ENCODE data around the gene NAALADL2. TPM values are rescaled to one million over a fixed set of nuclear protein-coding genes. Genes with fewer than 3 reads are reported as not detected.
A peak's percentile ranks its signal among the peaks of the same experiment; 100 is the strongest.

NAALADL2 gene
- total RNA-seq, 4 donors from 2014 or later: 10.3 to 16.7 (median 10.9) TPM

- H3K9me3 ChIP-seq: no peaks in the 10 kb centered on the region
- no peaks in the 10 kb centered on the region for H3K36me3 ChIP-seq
- H3K27me3 ChIP-seq: no peaks in the 10 kb centered on the region
- TF ChIP-seq POLR2A (IDR thresholded peaks at IDR 0.05): no peak
- no peak for TF ChIP-seq EP300 (IDR thresholded peaks at IDR 0.05)
- TF ChIP-seq, protein P1, sequence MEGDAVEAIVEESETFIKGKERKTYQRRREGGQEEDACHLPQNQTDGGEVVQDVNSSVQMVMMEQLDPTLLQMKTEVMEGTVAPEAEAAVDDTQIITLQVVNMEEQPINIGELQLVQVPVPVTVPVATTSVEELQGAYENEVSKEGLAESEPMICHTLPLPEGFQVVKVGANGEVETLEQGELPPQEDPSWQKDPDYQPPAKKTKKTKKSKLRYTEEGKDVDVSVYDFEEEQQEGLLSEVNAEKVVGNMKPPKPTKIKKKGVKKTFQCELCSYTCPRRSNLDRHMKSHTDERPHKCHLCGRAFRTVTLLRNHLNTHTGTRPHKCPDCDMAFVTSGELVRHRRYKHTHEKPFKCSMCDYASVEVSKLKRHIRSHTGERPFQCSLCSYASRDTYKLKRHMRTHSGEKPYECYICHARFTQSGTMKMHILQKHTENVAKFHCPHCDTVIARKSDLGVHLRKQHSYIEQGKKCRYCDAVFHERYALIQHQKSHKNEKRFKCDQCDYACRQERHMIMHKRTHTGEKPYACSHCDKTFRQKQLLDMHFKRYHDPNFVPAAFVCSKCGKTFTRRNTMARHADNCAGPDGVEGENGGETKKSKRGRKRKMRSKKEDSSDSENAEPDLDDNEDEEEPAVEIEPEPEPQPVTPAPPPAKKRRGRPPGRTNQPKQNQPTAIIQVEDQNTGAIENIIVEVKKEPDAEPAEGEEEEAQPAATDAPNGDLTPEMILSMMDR (IDR thresholded peaks at IDR 0.05): no peak
- peaks cover 0 to 17% (median 0%) of the 10 kb centered on the region in 4 donors for H3K4me1 ChIP-seq
- no peak overlapping the region for H3K4me3 ChIP-seq
- H3K27ac ChIP-seq: no peak overlapping the region
- 32 to 42% methylated on average over 8 of the region's 8 CpGs for WGBS, 2 donors
- no peak for DNase-seq (ENCODE audit: low spot score in 2 of 2)
These were observed 572.0 kb downstream of the NAALADL2 start for GRCh38 chr3:175430983-175431773.

- no peak for DNase-seq (ENCODE audit: low spot score in 2 of 2)
- TF ChIP-seq POLR2A (IDR thresholded peaks at IDR 0.05) (no peak), EP300 (IDR thresholded peaks at IDR 0.05) (no peak)
- TF ChIP-seq, protein P1 (IDR thresholded peaks at IDR 0.05): no peak
- H3K9me3 ChIP-seq: peaks cover 0 to under 1% (median 0%) of the 10 kb centered on the region in 4 donors
- peaks cover 0 to 17% (median 0%) of the 10 kb centered on the region in 4 donors for H3K4me1 ChIP-seq
- H3K27me3 ChIP-seq: no peaks in the 10 kb centered on the region
- peak overlapping the region in 1 of 4 donors; percentile 4 for H3K27ac ChIP-seq
- WGBS, 2 donors: 52 to 54% methylated on average over 4 of the region's 4 CpGs
- no peaks in the 10 kb centered on the region for H3K36me3 ChIP-seq
- no peak overlapping the region for H3K4me3 ChIP-seq
These were observed 573.4 kb downstream of the NAALADL2 start for GRCh38 chr3:175432376-175433025.

DNA sequence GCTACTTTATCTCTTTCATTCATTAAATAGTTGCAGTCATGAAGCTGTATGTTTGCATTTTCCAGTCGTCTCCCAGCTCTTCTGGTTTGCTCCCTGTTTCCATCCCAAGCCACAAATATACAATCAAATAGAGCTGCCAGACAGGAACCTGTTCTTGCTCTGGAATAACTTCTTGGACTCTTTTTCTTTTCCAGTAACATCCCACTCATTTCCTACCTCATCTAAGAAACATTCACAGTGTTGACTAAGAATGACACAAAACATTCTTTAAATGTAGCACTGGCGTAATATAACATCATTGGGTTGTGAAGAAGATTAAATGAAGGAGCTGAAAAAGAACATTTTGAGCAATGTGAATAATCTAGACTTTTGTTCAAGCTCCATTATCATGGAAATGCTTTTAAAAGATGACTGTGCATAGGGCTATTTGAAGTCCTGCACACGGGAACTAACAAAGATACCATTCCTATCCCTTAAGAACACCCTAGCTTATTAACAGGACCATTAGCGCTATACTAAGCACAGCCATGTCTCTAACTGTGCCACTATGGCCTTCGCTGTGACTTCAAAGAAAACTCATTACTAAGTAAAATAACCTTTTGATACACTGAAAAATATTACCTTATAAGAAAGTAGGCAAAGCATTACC, 574.0 kb downstream of the NAALADL2 start:
- H3K36me3 ChIP-seq: no peaks in the 10 kb centered on the region
- no peak overlapping the region for H3K27ac ChIP-seq
- H3K4me3 ChIP-seq: no peak overlapping the region
- no peaks in the 10 kb centered on the region for H3K27me3 ChIP-seq
- TF ChIP-seq POLR2A (IDR thresholded peaks at IDR 0.05) (no peak), EP300 (IDR thresholded peaks at IDR 0.05) (no peak)
- TF ChIP-seq, protein P1 (IDR thresholded peaks at IDR 0.05): no peak
- WGBS, 2 donors: 68 to 69% methylated on average over 5 of the region's 5 CpGs
- H3K9me3 ChIP-seq: peaks cover 0 to 7% (median 0%) of the 10 kb centered on the region in 4 donors
- H3K4me1 ChIP-seq: peaks cover 0 to 17% (median 0%) of the 10 kb centered on the region in 4 donors
- no peak for DNase-seq (ENCODE audit: low spot score in 2 of 2)

DNA sequence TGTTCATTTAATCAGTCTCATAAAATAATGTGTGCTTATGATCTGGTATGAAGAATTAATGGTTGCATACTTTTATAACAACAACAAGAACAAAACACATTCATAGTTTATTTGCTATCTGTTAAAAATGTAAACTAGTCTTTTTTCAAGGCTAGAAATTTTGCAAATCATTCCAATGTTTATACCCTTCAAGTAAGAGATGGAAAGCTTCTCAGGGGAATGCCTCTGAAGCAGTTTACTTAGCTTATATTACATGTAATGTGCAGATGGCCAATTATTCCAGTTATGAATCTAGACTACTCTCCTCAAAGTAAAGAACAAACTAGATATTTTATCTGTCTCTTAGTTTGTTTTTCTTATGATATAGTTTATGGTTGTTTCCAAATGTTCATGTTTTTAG, 575.4 kb downstream of the NAALADL2 start:
- Histone ChIP-seq H3K27ac (no peak overlapping the region), H3K4me1 (peaks cover 0 to 17% (median 0%) of the 10 kb centered on the region in 4 donors), H3K36me3 (no peaks in the 10 kb centered on the region), H3K9me3 (peaks cover 0 to 13% (median 0%) of the 10 kb centered on the region in 4 donors), H3K27me3 (no peaks in the 10 kb centered on the region), H3K4me3 (no peak overlapping the region)
- TF ChIP-seq POLR2A (IDR thresholded peaks at IDR 0.05): no peak
- TF ChIP-seq, protein P1 (IDR thresholded peaks at IDR 0.05): no peak
- no peak for TF ChIP-seq EP300 (IDR thresholded peaks at IDR 0.05)
- DNase-seq (ENCODE audit: low spot score in 2 of 2): no peak
